Measurements from ENCODE around the gene UNC5C. TPM values are rescaled to one million over a fixed set of nuclear protein-coding genes. Genes with fewer than 3 reads are reported as not detected.

UNC5C gene
- total and polyA plus RNA-seq, 4 donors: 0.63 to 11.2 (median 8.6) TPM

- intact Hi-C loops (cut with DNase I): loop anchor here in 1 of 2 donors (10.0 kb wide), 1 partner anchor 385 kb away; no protein-coding TSS in a partner anchor
These were observed 707 bp upstream of the UNC5C start for GRCh38 chr4:95549246-95550114.

GRCh38 chr4:95547715-95548471, 880 bp downstream of the UNC5C start:
- Histone ChIP-seq H3K27me3 (ENCODE audit: control insufficient read depth in 1 of 2, insufficient read depth in 2 of 2, low read length in 1 of 2) (no peaks in the 10 kb centered on the region), H3K9me3 (ENCODE audit: control insufficient read depth, low read length) (no peaks in the 10 kb centered on the region), H3K27ac (ENCODE audit: low read depth in 1 of 2, low read length in 2 of 2) (peak overlapping the region; percentile 16 to 92), H3K4me3 (ENCODE audit: low read length in 2 of 2) (peak overlapping the region; percentile 71 to 95), H3K36me3 (ENCODE audit: control insufficient read depth in 1 of 2, insufficient read depth in 2 of 2, low read length in 1 of 2) (no peaks in the 10 kb centered on the region), H3K4me1 (ENCODE audit: control insufficient read depth in 1 of 2, insufficient read depth in 2 of 2, low read length in 2 of 2) (no peaks in the 10 kb centered on the region)
- WGBS, 2 donors: 1% methylated on average over 41 of the region's 41 CpGs
- peak; percentile 63 to 81 for DNase-seq
- intact Hi-C loops (cut with DNase I): loop anchor here in 1 of 2 donors (10.0 kb wide), 1 partner anchor 383 kb away; no protein-coding TSS in a partner anchor
- ATAC-seq (ENCODE audit: low FRiP score): peak; percentile 58

More at GRCh38 chr4:95549246-95550114, 707 bp upstream of the UNC5C start:
- Histone ChIP-seq H3K4me3 (ENCODE audit: low read length in 2 of 2) (peak overlapping the region; percentile 78 to 95), H3K27ac (ENCODE audit: low read depth in 1 of 2, low read length in 2 of 2) (peak overlapping the region; percentile 72 to 91), H3K36me3 (ENCODE audit: control insufficient read depth in 1 of 2, insufficient read depth in 2 of 2, low read length in 1 of 2) (no peaks in the 10 kb centered on the region), H3K4me1 (ENCODE audit: control insufficient read depth in 1 of 2, insufficient read depth in 2 of 2, low read length in 2 of 2) (no peaks in the 10 kb centered on the region), H3K9me3 (ENCODE audit: control insufficient read depth, low read length) (peaks cover 2% of the 10 kb centered on the region), H3K27me3 (ENCODE audit: control insufficient read depth in 1 of 2, insufficient read depth in 2 of 2, low read length in 1 of 2) (no peaks in the 10 kb centered on the region)
- WGBS, 2 donors: 0 to 1% methylated on average over 61 to 64 of the region's 64 CpGs
- peak; percentile 70 to 91 for DNase-seq
- ATAC-seq (ENCODE audit: low FRiP score): peak; percentile 80

GRCh38 chr4:95546866-95547714, 1.7 kb downstream of the UNC5C start:
- no peaks in the 10 kb centered on the region for H3K27me3 ChIP-seq (ENCODE audit: control insufficient read depth in 1 of 2, insufficient read depth in 2 of 2, low read length in 1 of 2)
- intact Hi-C loops (cut with DNase I): loop anchor here in 1 of 2 donors (10.0 kb wide), 1 partner anchor 382 kb away; no protein-coding TSS in a partner anchor
- peak overlapping the region; percentile 71 to 95 for H3K4me3 ChIP-seq (ENCODE audit: low read length in 2 of 2)
- peak overlapping the region; percentile 49 to 92 for H3K27ac ChIP-seq (ENCODE audit: low read depth in 1 of 2, low read length in 2 of 2)
- no peaks in the 10 kb centered on the region for H3K4me1 ChIP-seq (ENCODE audit: control insufficient read depth in 1 of 2, insufficient read depth in 2 of 2, low read length in 2 of 2)
- H3K9me3 ChIP-seq (ENCODE audit: control insufficient read depth, low read length): no peaks in the 10 kb centered on the region
- DNase-seq (peak; percentile 47 to 73), ATAC-seq (ENCODE audit: low FRiP score) (no peak)
- no peaks in the 10 kb centered on the region for H3K36me3 ChIP-seq (ENCODE audit: control insufficient read depth in 1 of 2, insufficient read depth in 2 of 2, low read length in 1 of 2)
- 2 to 8% methylated on average over 22 of the region's 22 CpGs for WGBS, 2 donors

- Histone ChIP-seq H3K36me3 (ENCODE audit: control insufficient read depth in 1 of 2, insufficient read depth in 2 of 2, low read length in 1 of 2) (no peaks in the 10 kb centered on the region), H3K4me3 (ENCODE audit: low read length in 2 of 2) (peak overlapping the region; percentile 71 to 95), H3K27me3 (ENCODE audit: control insufficient read depth in 1 of 2, insufficient read depth in 2 of 2, low read length in 1 of 2) (no peaks in the 10 kb centered on the region), H3K9me3 (ENCODE audit: control insufficient read depth, low read length) (no peaks in the 10 kb centered on the region), H3K4me1 (ENCODE audit: control insufficient read depth in 1 of 2, insufficient read depth in 2 of 2, low read length in 2 of 2) (no peaks in the 10 kb centered on the region), H3K27ac (ENCODE audit: low read depth in 1 of 2, low read length in 2 of 2) (no peak overlapping the region)
- ATAC-seq (ENCODE audit: low FRiP score) (no peak), DNase-seq (no peak)
- WGBS, 2 donors: 10 to 19% methylated on average over 3 of the region's 3 CpGs
- intact Hi-C loops (cut with DNase I): loop anchor here in 1 of 2 donors (10.0 kb wide), 1 partner anchor 381 kb away; no protein-coding TSS in a partner anchor
These were observed 2.6 kb downstream of the UNC5C start for GRCh38 chr4:95546221-95546620.

GRCh38 chr4:95545546-95545945, 3.2 kb downstream of the UNC5C start:
- intact Hi-C loops (cut with DNase I): loop anchor here in 1 of 2 donors (10.0 kb wide), 1 partner anchor 381 kb away; no protein-coding TSS in a partner anchor
- no peak for ATAC-seq (ENCODE audit: low FRiP score)
- no peaks in the 10 kb centered on the region for H3K4me1 ChIP-seq (ENCODE audit: control insufficient read depth in 1 of 2, insufficient read depth in 2 of 2, low read length in 2 of 2)
- no peaks in the 10 kb centered on the region for H3K9me3 ChIP-seq (ENCODE audit: control insufficient read depth, low read length)
- no peaks in the 10 kb centered on the region for H3K36me3 ChIP-seq (ENCODE audit: control insufficient read depth in 1 of 2, insufficient read depth in 2 of 2, low read length in 1 of 2)
- H3K27ac ChIP-seq (ENCODE audit: low read depth in 1 of 2, low read length in 2 of 2): peak overlapping the region; percentile 14 to 65
- H3K4me3 ChIP-seq (ENCODE audit: low read length in 2 of 2): peak overlapping the region; percentile 31 to 95
- peak in 1 of 2 donors; percentile 67 for DNase-seq
- no peaks in the 10 kb centered on the region for H3K27me3 ChIP-seq (ENCODE audit: control insufficient read depth in 1 of 2, insufficient read depth in 2 of 2, low read length in 1 of 2)
- 27 to 38% methylated on average over 6 of the region's 6 CpGs for WGBS, 2 donors

GRCh38 chr4:95544113-95545103, 4.4 kb downstream of the UNC5C start:
- intact Hi-C loops (cut with DNase I): loop anchor here in 1 of 2 donors (10.0 kb wide), 1 partner anchor 380 kb away; no protein-coding TSS in a partner anchor

GRCh38 chr4:95541889-95542607, 6.7 kb downstream of the UNC5C start:
- ATAC-seq (ENCODE audit: low FRiP score) (no peak), DNase-seq (no peak)
- H3K36me3 ChIP-seq (ENCODE audit: control insufficient read depth in 1 of 2, insufficient read depth in 2 of 2, low read length in 1 of 2): no peaks in the 10 kb centered on the region
- intact Hi-C loops (cut with DNase I): loop anchor here in 1 of 2 donors (10.0 kb wide), 1 partner anchor 377 kb away; no protein-coding TSS in a partner anchor
- H3K4me1 ChIP-seq (ENCODE audit: control insufficient read depth in 1 of 2, insufficient read depth in 2 of 2, low read length in 2 of 2): peaks cover 0 to 2% of the 10 kb centered on the region in 2 donors
- no peaks in the 10 kb centered on the region for H3K27me3 ChIP-seq (ENCODE audit: control insufficient read depth in 1 of 2, insufficient read depth in 2 of 2, low read length in 1 of 2)
- no peaks in the 10 kb centered on the region for H3K9me3 ChIP-seq (ENCODE audit: control insufficient read depth, low read length)
- WGBS, 2 donors: 10 to 15% methylated on average over 4 of the region's 4 CpGs
- H3K4me3 ChIP-seq (ENCODE audit: low read length in 2 of 2): peak overlapping the region; percentile 34 to 82
- H3K27ac ChIP-seq (ENCODE audit: low read depth in 1 of 2, low read length in 2 of 2): peak overlapping the region in 1 of 2 donors; percentile 5

More at GRCh38 chr4:95544113-95545103, 4.4 kb downstream of the UNC5C start:
- 29 to 34% methylated on average over 8 of the region's 8 CpGs for WGBS, 2 donors
- Histone ChIP-seq H3K4me1 (ENCODE audit: control insufficient read depth in 1 of 2, insufficient read depth in 2 of 2, low read length in 2 of 2) (no peaks in the 10 kb centered on the region), H3K36me3 (ENCODE audit: control insufficient read depth in 1 of 2, insufficient read depth in 2 of 2, low read length in 1 of 2) (no peaks in the 10 kb centered on the region), H3K9me3 (ENCODE audit: control insufficient read depth, low read length) (no peaks in the 10 kb centered on the region), H3K4me3 (ENCODE audit: low read length in 2 of 2) (peak overlapping the region; percentile 41 to 56), H3K27me3 (ENCODE audit: control insufficient read depth in 1 of 2, insufficient read depth in 2 of 2, low read length in 1 of 2) (no peaks in the 10 kb centered on the region), H3K27ac (ENCODE audit: low read depth in 1 of 2, low read length in 2 of 2) (peak overlapping the region; percentile 57 to 74)
- DNase-seq (no peak), ATAC-seq (ENCODE audit: low FRiP score) (no peak)
